ENCODE data around the gene BBLN.

BBLN gene

DNA sequence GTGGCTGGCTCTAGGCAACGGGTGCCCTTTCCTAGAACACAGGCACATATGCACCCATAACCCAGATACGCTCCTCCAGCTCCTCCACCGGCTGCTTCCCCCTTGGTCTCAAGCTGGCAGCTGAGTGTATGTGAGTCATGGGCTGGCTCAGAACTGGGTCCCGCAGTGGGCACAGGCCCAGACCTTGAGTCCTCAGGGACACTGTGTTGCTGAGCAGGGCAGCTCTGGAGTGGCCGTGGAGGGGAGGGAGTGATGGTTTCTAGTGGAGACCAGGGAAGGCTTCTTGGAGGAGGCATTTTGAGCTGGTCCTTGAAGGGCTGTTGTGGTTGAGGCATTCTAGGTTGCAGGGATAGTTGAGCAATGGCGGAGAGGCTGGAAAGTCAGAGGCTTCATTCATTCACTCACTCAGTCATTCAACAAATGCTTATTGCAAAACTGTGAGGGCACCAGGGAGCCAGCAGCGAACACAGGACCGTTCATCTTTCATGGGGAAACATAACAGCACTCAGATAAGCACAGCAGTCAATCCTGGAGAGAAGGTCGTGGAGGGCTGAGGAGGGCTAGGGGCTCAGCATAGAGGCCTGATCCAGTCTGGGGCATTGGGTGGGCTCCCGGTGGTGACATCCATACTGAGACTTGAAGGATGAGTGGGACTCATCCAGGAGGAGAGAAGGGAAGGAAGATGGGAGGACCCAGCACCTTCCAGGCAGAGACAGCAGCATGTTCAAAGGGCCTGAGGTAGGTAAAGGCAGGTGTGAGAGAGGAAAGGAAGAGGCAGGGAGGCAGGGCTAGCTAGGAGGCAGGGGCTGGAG lies 2.4 kb downstream of the BBLN start:
- H3K4me3 ChIP-seq (ENCODE audit: low read length), result no peak overlapping the region
- TF ChIP-seq, protein P1, sequence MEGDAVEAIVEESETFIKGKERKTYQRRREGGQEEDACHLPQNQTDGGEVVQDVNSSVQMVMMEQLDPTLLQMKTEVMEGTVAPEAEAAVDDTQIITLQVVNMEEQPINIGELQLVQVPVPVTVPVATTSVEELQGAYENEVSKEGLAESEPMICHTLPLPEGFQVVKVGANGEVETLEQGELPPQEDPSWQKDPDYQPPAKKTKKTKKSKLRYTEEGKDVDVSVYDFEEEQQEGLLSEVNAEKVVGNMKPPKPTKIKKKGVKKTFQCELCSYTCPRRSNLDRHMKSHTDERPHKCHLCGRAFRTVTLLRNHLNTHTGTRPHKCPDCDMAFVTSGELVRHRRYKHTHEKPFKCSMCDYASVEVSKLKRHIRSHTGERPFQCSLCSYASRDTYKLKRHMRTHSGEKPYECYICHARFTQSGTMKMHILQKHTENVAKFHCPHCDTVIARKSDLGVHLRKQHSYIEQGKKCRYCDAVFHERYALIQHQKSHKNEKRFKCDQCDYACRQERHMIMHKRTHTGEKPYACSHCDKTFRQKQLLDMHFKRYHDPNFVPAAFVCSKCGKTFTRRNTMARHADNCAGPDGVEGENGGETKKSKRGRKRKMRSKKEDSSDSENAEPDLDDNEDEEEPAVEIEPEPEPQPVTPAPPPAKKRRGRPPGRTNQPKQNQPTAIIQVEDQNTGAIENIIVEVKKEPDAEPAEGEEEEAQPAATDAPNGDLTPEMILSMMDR (conservative IDR thresholded peaks at IDR 0.05; ENCODE audit: low read depth, low read length), result no peak
- no peak for DNase-seq (ENCODE audit: low read depth)

- no peak overlapping the region for H3K4me3 ChIP-seq (ENCODE audit: low read length)
- TF ChIP-seq, protein P1 (conservative IDR thresholded peaks at IDR 0.05; ENCODE audit: low read depth, low read length), result no peak
- no peak for DNase-seq (ENCODE audit: low read depth)
Observed at GRCh38 chr9:128163027-128163515, 3.0 kb downstream of the BBLN start.

GRCh38 chr9:128163523-128164306 lies 3.6 kb downstream of the BBLN start:
- no peak for DNase-seq (ENCODE audit: low read depth)
- no peak overlapping the region for H3K4me3 ChIP-seq (ENCODE audit: low read length)
- TF ChIP-seq, protein P1 (conservative IDR thresholded peaks at IDR 0.05; ENCODE audit: low read depth, low read length), result no peak

DNA sequence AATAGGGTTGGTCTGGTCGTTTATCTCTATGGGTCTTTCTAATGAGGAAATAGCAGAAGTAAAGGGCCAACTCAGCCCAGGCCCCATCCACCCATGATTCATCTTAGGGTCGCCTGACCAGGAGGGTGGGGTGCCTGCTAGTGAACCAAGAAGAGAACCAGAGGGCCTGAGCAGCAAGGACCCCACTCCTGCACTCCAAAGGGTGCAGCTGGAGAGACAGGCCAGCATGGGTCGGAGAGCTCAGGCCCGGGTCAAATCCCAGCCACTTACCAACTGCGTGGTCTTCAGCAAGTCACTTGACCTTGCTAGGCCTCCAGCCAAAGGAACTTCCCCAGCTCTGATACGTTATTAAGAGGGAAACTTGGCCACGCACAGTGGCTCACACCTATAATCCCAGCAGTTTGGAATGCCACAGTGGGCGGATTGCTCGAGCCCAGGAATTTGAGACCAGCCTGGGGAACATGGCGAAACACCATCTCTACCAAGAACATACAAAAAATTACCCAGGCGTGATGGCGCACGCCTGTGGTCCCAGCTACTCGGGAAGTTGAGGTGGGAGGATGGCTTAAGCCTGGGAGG lies 4.3 kb downstream of the BBLN start:
- TF ChIP-seq, protein P1 (conservative IDR thresholded peaks at IDR 0.05; ENCODE audit: low read depth, low read length), result no peak
- no peak overlapping the region for H3K4me3 ChIP-seq (ENCODE audit: low read length)
- peak; percentile 86 for DNase-seq (ENCODE audit: low read depth)

- TF ChIP-seq, protein P1 (conservative IDR thresholded peaks at IDR 0.05; ENCODE audit: low read depth, low read length), result no peak
- no peak for DNase-seq (ENCODE audit: low read depth)
- H3K4me3 ChIP-seq (ENCODE audit: low read length), result no peak overlapping the region
Observed at GRCh38 chr9:128166169-128166568, 6.1 kb downstream of the BBLN start.

DNA sequence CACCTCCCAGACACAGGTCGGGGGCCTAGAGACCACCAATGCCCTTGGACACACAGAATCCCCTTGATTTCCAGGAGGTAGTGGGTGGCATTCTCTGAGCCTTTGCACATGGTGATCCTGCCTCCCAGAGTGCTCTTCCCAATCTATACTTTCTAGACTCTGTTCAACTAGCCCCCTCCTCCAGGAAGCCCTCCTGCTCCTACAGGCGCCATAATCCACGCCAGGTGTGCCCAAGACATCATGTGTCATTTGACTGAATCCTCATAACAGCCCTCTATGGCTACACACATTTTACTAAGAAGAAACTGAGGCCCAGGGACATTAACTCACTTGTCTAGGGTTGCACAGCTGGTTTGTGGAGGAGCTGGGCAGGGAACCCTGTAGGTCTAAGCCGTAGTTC lies 7.1 kb downstream of the BBLN start:
- DNase-seq (ENCODE audit: low read depth), result no peak
- TF ChIP-seq, protein P1 (conservative IDR thresholded peaks at IDR 0.05; ENCODE audit: low read depth, low read length), result no peak
- H3K4me3 ChIP-seq (ENCODE audit: low read length), result no peak overlapping the region
